Right renal cortex interstitium (tissue), 3 donors: Measurements from ENCODE around the gene OR2F2. TPM values are rescaled to one million over a fixed set of nuclear protein-coding genes. Genes with fewer than 3 reads are reported as not detected.

ENCODE experiments used
- DNase-seq, 3 donors: peaks; one replicate each; pipeline ENCODE4 v3.0.0-alpha.2; 2013; ENCODE audit warnings: low read depth in 3 of 3, low spot score in 2 of 3
- polyA plus RNA-seq, 3 donors: library from polyadenylated mRNA; unstranded; fragments of 120-200 nt; gene quantifications; one replicate each; pipeline ENCODE4 v1.2.1, GENCODE V29; 2013; ENCODE audit not compliant: insufficient read length in 3 of 3

Gene OR2F2
- polyA plus RNA-seq, 3 donors: not detected

- no peak for DNase-seq
Measured at GRCh38 chr7:143975617-143976016, 40.6 kb downstream of the OR2F2 start.

- no peak for DNase-seq
Measured at GRCh38 chr7:143978585-143978984, 43.6 kb downstream of the OR2F2 start.

- no peak for DNase-seq
Measured at GRCh38 chr7:143979359-143979758, 44.3 kb downstream of the OR2F2 start.

- DNase-seq: no peak
Measured at GRCh38 chr7:143979998-143980397, 45.0 kb downstream of the OR2F2 start.

GRCh38 chr7:143980746-143981510 is 45.9 kb downstream of the OR2F2 start:
- DNase-seq: no peak

DNA sequence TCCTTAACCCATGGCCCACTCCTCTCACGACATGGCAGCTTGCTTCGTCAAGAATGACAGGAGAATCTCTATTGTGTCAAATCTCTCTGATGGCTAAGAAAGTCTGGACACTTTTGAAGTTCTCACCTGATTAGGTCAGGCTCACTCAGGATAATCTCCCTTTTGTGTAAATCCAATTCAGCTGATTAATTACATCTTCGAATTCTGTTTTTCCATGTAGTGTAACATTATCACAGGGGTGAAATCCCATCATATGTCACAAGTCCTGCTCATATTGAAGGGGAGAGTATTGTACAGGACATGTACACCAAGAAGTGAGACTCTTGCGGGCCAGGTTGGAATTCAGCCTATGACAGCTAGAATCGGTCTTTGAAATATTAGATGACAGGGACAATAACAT is 48.9 kb downstream of the OR2F2 start:
- no peak for DNase-seq

Other genes starting within 250 kb of the OR2F2 start
- gene CTAGE6, start 177.5 kb upstream of the OR2F2 start, polyA plus RNA-seq: under 1 TPM in 1 of 3 donors, not detected in 2; 0.15 TPM
- 10 to 100 TPM; 85.5 to 90.4 (median 87.0) TPM for gene TCAF1, start 33.1 kb upstream of the OR2F2 start, polyA plus RNA-seq
- under 1 TPM in 1 of 3 donors, not detected in 2; 0.14 TPM for gene OR2F1, start 19.6 kb downstream of the OR2F2 start, polyA plus RNA-seq
- gene OR6B1, start 65.1 kb downstream of the OR2F2 start, polyA plus RNA-seq: not detected
- gene OR2A5, start 113.7 kb downstream of the OR2F2 start, polyA plus RNA-seq: under 1 TPM in 2 of 3 donors, not detected in 1; 0.04 to 0.08 TPM
- not detected for gene OR2A25, start 134.6 kb downstream of the OR2F2 start, polyA plus RNA-seq
- gene OR2A12, start 151.0 kb downstream of the OR2F2 start, polyA plus RNA-seq: not detected
- gene OR2A2, start 174.3 kb downstream of the OR2F2 start, polyA plus RNA-seq: not detected
- not detected for gene OR2A14, start 187.9 kb downstream of the OR2F2 start, polyA plus RNA-seq
- gene CTAGE4, start 248.2 kb downstream of the OR2F2 start, polyA plus RNA-seq: 1 to 10 TPM; 2.6 to 5.0 (median 2.7) TPM